ENCODE measurements around the gene PTGDR. TPM values are rescaled to one million over a fixed set of nuclear protein-coding genes. Genes with fewer than 3 reads are reported as not detected.

Gene PTGDR
- total and polyA plus RNA-seq, 2 experiments from 2014 or later = 0.06 TPM; not detected in 1

GRCh38 chr14:52319919-52320318 is 52.4 kb downstream of the PTGDR start:
- Histone ChIP-seq H3K4me2 (no peak overlapping the region), H2AFZ (no peak overlapping the region)
- no peak for ATAC-seq

More at GRCh38 chr14:52319919-52320318, 52.4 kb downstream of the PTGDR start:
- Mint-ChIP-seq H3K4me1 (peaks cover 14% of the 10 kb centered on the region), H3K27me3 (ENCODE audit: insufficient read depth, low read depth, poor library complexity) (peaks cover 23% of the 10 kb centered on the region), H3K4me3 (no peak overlapping the region), H3K9me3 (peaks cover 35% of the 10 kb centered on the region), H3K36me3 (ENCODE audit: low read depth) (peaks cover 22% of the 10 kb centered on the region), H3K27ac (no peak overlapping the region)
- Histone ChIP-seq H3F3A (replicated peaks; ENCODE audit: low read depth) (no peaks in the 10 kb centered on the region), H3K9me2 (ENCODE audit: insufficient read depth) (peaks cover 7% of the 10 kb centered on the region; the same call in 1 of the 2 replicates), H3K79me2 (replicated peaks; ENCODE audit: insufficient read depth) (no peaks in the 10 kb centered on the region), H3K4me3 (no peak overlapping the region), H3K4me1 (ENCODE audit: insufficient read depth) (peaks cover 19% of the 10 kb centered on the region), H3K27ac (ENCODE audit: low read depth) (no peak overlapping the region), H3K27me3 (ENCODE audit: insufficient read depth) (peaks cover 31% of the 10 kb centered on the region), H4K20me1 (replicated peaks; ENCODE audit: insufficient read depth) (no peaks in the 10 kb centered on the region; the same call in 1 of the 2 replicates), H3K36me3 (ENCODE audit: insufficient read depth) (peaks cover 3% of the 10 kb centered on the region; the same call in 1 of the 2 replicates)
- TF ChIP-seq ZNF114 (CRISPR knock-in tag; IDR thresholded peaks at IDR 0.05) = no peak
- TF ChIP-seq CTCF (conservative IDR thresholded peaks at IDR 0.05; ENCODE audit: low read depth in 2 of 2) = no peak
- TF ChIP-seq STAT1 (IDR thresholded peaks at IDR 0.05; ENCODE audit: unreplicated experiment) = no peak
- no peak for TF ChIP-seq NANOG (IDR thresholded peaks at IDR 0.05; ENCODE audit: borderline replicate concordance)
- TF ChIP-seq ZNF331 (CRISPR knock-in tag; IDR thresholded peaks at IDR 0.05; ENCODE audit: low read depth) = no peak
- TF ChIP-seq REST (IDR thresholded peaks at IDR 0.05; ENCODE audit: unreplicated experiment) = no peak
- TF ChIP-seq POLR2AphosphoS5 (IDR thresholded peaks at IDR 0.05; ENCODE audit: low read depth) = no peak
- DNase-seq (ENCODE audit: low spot score) = no peak

Measured in GM23338 (cell line).